PC-3 (cell line): Measurements from ENCODE around the gene MYH7B.

Experiments used
- EZH2 ChIP-seq: fragments of 300-600 bp; sonication (generic); IDR thresholded peaks from one replicate; pipeline ENCODE4 v1.6.1; 2017; ENCODE audit warnings: antibody characterized with exemption, mild to moderate bottlenecking, low read length; ENCODE audit not compliant: unreplicated experiment
- TF ChIP-seq, protein P1 (sequence below): fragments of 300-600 bp; sonication (generic); conservative IDR thresholded peaks from 2 replicates; pipeline ENCODE4 v1.5.1; 2017; ENCODE audit warnings: antibody characterized with exemption, low read depth, mild to moderate bottlenecking, low read length

- TF ChIP-seq, protein P1, sequence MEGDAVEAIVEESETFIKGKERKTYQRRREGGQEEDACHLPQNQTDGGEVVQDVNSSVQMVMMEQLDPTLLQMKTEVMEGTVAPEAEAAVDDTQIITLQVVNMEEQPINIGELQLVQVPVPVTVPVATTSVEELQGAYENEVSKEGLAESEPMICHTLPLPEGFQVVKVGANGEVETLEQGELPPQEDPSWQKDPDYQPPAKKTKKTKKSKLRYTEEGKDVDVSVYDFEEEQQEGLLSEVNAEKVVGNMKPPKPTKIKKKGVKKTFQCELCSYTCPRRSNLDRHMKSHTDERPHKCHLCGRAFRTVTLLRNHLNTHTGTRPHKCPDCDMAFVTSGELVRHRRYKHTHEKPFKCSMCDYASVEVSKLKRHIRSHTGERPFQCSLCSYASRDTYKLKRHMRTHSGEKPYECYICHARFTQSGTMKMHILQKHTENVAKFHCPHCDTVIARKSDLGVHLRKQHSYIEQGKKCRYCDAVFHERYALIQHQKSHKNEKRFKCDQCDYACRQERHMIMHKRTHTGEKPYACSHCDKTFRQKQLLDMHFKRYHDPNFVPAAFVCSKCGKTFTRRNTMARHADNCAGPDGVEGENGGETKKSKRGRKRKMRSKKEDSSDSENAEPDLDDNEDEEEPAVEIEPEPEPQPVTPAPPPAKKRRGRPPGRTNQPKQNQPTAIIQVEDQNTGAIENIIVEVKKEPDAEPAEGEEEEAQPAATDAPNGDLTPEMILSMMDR = no peak
- no peak for TF ChIP-seq EZH2
Measured at GRCh38 chr20:35004749-35005462, 49.2 kb downstream of the MYH7B start.
